ENCODE results near the gene ALDOC.
"Not testable (repeated sequence)": the region's sequence is repeated elsewhere in the genome, so short reads cannot be mapped to it uniquely, and the experiment has no call there.

ALDOC gene

GRCh38 chr17:28576758-28577465 lies at the start of gene ALDOC:
ALDOC (minus strand) TSS chr17:28576895; CDS start chr17:28575532, 1,363 bp downstream.
- peak; percentile 87 for DNase-seq

- DNase-seq: no peak
Observed at GRCh38 chr17:28624148-28624547, 47.5 kb upstream of the ALDOC start.

GRCh38 chr17:28623696-28624095 lies 47.0 kb upstream of the ALDOC start:
- DNase-seq: no peak

- DNase-seq: no peak
Observed at GRCh38 chr17:28622186-28622585, 45.5 kb upstream of the ALDOC start.

GRCh38 chr17:28620010-28620409 lies 43.3 kb upstream of the ALDOC start:
- no peak for DNase-seq

GRCh38 chr17:28618464-28618863 lies 41.8 kb upstream of the ALDOC start:
- no peak for DNase-seq

- no peak for DNase-seq
Observed at GRCh38 chr17:28616281-28616680, 39.6 kb upstream of the ALDOC start.

GRCh38 chr17:28615260-28615940 lies 38.7 kb upstream of the ALDOC start:
- DNase-seq: no peak

- DNase-seq: no peak
Observed at GRCh38 chr17:28613931-28614381, 37.3 kb upstream of the ALDOC start, which contains the start of gene RSKR. RSKR (minus strand) TSS chr17:28614185; CDS start chr17:28614161, 24 bp downstream.

GRCh38 chr17:28612936-28613872 lies 36.5 kb upstream of the ALDOC start:
- no peak for DNase-seq

GRCh38 chr17:28612531-28612930 lies 35.8 kb upstream of the ALDOC start:
- no peak for DNase-seq

- DNase-seq: no peak
Observed at GRCh38 chr17:28610376-28610775, 33.7 kb upstream of the ALDOC start.

GRCh38 chr17:28604031-28604430 lies 27.3 kb upstream of the ALDOC start:
- not testable (repeated sequence) for DNase-seq

GRCh38 chr17:28599311-28600184 lies 22.9 kb upstream of the ALDOC start:
- DNase-seq: no peak

GRCh38 chr17:28598799-28599310 lies 22.2 kb upstream of the ALDOC start, which contains the start of gene SPAG5:
SPAG5 (minus strand) TSS chr17:28599025; CDS start chr17:28598946, 79 bp downstream.
- peak; percentile 88 for DNase-seq

- DNase-seq: no peak
Observed at GRCh38 chr17:28598389-28598788, 21.7 kb upstream of the ALDOC start.

- no peak for DNase-seq
Observed at GRCh38 chr17:28597606-28598383, 21.1 kb upstream of the ALDOC start.

- DNase-seq: no peak
Observed at GRCh38 chr17:28592260-28592659, 15.6 kb upstream of the ALDOC start.

- DNase-seq: no peak
Observed at GRCh38 chr17:28585851-28586250, 9.2 kb upstream of the ALDOC start.

- no peak for DNase-seq
Observed at GRCh38 chr17:28584434-28584833, 7.7 kb upstream of the ALDOC start.

- DNase-seq: no peak
Observed at GRCh38 chr17:28582513-28582912, 5.8 kb upstream of the ALDOC start.

Data from NCI-H226 (cell line).